ENCODE data around the gene ADAMTSL3. TPM values are rescaled to one million over a fixed set of nuclear protein-coding genes. Genes with fewer than 3 reads are reported as not detected.

The ADAMTSL3 gene
- total and polyA plus RNA-seq, 2 of the 8 experiments (the other 6 are each of a cell fraction or from before 2014, with no cell fraction given), result 0.35 to 1.4 TPM

DNA sequence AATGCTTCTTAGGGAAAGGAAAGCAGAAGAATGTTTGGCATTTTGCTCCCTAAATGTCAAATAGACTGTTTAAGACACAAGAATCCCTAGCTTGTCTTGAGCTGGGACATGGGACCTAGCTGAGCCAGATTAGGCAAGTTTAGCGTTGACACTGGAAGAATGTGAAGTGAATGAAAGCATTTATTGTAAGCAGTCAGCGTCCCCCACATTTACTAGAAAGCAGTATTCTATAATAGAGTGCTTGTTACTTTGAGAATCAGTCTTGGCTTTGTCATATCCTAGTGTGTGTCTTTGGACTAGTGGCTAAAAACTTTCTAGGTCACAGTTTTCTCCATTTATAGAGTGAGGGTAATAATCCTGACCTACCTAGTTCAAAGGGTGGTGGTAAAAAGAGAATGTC lies 161.6 kb downstream of the ADAMTSL3 start (continued):
- no peak for TF ChIP-seq CHD7 (IDR thresholded peaks at IDR 0.05; ENCODE audit: insufficient replicate concordance, low read length)
- no peak for TF ChIP-seq YY1 (IDR thresholded peaks at IDR 0.05; ENCODE audit: low read depth, low read length)
- TF ChIP-seq RNF2 (IDR thresholded peaks at IDR 0.05; ENCODE audit: borderline replicate concordance, low read depth, low read length, missing control alignments, poor library complexity, severe bottlenecking), result no peak
